Activated naive CD8-positive, alpha-beta T cell treated with anti-CD3 and anti-CD28 coated beads, Interleukin-2, amount 10 ng/mL, durations not matched to agents 7 days and 5 days (primary cell): ENCODE data around the gene NUP160. TPM values are rescaled to one million over a fixed set of nuclear protein-coding genes. Genes with fewer than 3 reads are reported as not detected.
"Not testable (repeated sequence)": the region's sequence is repeated elsewhere in the genome, so short reads cannot be mapped to it uniquely, and the experiment has no call there.

Source experiments
- ATAC-seq: fragments of 150-1000 bp; cut with Tn5 transposase; one replicate; pipeline ENCODE4 v1.10.0; 2021; ENCODE audit warnings: low read depth, moderate library complexity
- POLR2A ChIA-PET: fragments of 350-600 bp; sonication (Branson Sonifier 250); formaldehyde crosslinking; loops from one replicate; lab custom pipeline; 2021; ENCODE audit warnings: antibody characterized with exemption; lab: Charles Lee
- DNase-seq: peaks from one replicate; pipeline ENCODE4 v3.0.0; 2021
- H3K27ac Mint-ChIP-seq: one replicate; pipeline ENCODE4 v1.8.0; 2022; ENCODE audit warnings: mild to moderate bottlenecking, mixed read lengths
- H3K27me3 Mint-ChIP-seq: one replicate; pipeline ENCODE4 v1.8.0; 2022; ENCODE audit warnings: mild to moderate bottlenecking, moderate library complexity, mixed read lengths
- H3K36me3 Mint-ChIP-seq: one replicate; pipeline ENCODE4 v1.8.0; 2021; ENCODE audit warnings: mild to moderate bottlenecking, mixed read lengths
- H3K4me1 Mint-ChIP-seq: one replicate; pipeline ENCODE4 v1.8.0; 2021; ENCODE audit warnings: mixed read lengths
- H3K4me3 Mint-ChIP-seq: one replicate; pipeline ENCODE4 v1.8.0; 2022; ENCODE audit warnings: mild to moderate bottlenecking, moderate library complexity, mixed read lengths
- H3K9me3 Mint-ChIP-seq: one replicate; pipeline ENCODE4 v1.8.0; 2021; ENCODE audit warnings: mixed read lengths
- total RNA-seq, 2 experiments: library from RNA; stranded (reverse); gene quantifications; one replicate each; pipeline ENCODE4 v1.2.3, GENCODE V29; 2021

NUP160 gene
- total RNA-seq, 2 experiments from 2014 or later, result 56.7 to 57.0 TPM

DNA sequence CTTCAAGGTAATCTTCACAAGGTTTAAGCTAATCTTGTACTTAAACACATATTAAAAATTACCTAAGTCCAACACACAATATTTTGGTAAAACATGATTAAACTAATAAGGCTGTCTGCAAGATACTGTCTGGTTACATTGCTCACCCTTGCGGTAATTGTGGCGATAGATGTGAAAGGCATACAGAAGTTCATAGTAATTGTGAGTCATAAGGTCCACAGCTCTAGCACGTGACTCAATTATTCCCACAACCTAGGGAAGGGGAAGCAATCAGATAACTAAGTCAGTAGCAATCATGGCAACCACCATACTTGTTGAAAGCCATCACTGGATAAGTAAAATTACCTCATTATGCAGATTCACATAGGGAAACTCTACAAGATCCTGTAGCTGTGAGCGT is 50.5 kb downstream of the NUP160 start:
- Mint-ChIP-seq H3K4me1 (peaks cover 8% of the 10 kb centered on the region), H3K9me3 (no peaks in the 10 kb centered on the region), H3K36me3 (peaks cover 22% of the 10 kb centered on the region), H3K27ac (peak overlapping the region; percentile 38), H3K4me3 (peak overlapping the region; percentile 12), H3K27me3 (no peaks in the 10 kb centered on the region)
- DNase-seq (no peak), ATAC-seq (peak; percentile 74)
- POLR2A ChIA-PET, result interaction anchor here (0.5 kb wide), 1 partner anchor 48 kb away, joined by 6 read pairs; no protein-coding TSS in a partner anchor

DNA sequence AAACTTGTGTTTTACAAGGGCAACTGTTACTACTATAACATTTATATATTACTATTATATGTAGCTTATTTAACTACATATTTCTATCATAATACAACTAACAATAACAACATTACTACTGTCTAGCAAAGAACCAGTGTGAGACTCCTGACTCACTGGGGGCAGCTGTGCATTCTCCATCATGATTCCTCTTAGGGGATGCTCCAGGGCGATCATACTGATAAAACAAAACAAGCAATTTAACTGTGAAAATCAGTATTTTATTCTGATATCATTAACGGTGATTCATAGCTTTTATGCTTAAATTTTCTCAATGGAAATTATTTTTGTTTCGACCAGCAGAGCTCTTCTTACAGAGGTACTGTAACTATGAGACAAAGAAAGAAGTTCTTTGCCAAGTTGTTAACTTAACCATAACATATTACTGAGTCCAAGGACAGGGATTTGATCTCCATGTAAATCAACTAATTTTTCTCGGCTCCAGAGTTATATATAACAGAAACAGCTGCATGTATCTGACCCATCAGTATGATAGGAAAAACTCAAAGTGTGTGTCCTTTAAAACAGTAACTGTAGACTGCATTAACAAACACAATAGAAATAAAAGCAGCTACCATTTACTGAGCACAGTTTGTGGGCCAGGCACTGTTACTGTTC is 56.2 kb downstream of the NUP160 start:
- Mint-ChIP-seq H3K27me3 (no peaks in the 10 kb centered on the region), H3K9me3 (no peaks in the 10 kb centered on the region), H3K4me3 (no peak overlapping the region), H3K36me3 (peaks cover 21% of the 10 kb centered on the region), H3K27ac (no peak overlapping the region), H3K4me1 (peaks cover 6% of the 10 kb centered on the region)
- ATAC-seq, result no peak
- POLR2A ChIA-PET, result no interaction called here
- no peak for DNase-seq

DNA sequence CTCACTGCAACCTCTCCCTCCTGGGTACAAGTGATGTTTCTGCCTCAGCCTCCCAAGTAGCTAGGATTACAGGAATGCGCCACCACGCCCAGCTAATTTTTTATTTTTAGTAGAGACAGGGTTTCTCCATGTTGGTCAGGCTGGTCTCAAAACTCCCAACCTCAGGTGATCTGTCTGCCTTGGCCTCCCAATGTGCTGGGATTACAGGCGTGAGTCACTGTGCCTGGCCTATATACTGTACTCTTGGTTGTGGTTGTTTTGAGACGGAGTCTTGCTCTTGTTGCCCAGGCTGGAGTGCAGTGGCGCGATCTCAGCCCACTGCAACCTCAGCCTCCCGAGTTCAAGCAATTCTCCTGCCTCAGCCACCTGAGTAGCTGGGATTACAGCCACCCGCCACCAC is 58.1 kb downstream of the NUP160 start:
- H3K36me3 Mint-ChIP-seq, result peaks cover 29% of the 10 kb centered on the region
- H3K27me3 Mint-ChIP-seq, H3K4me3 Mint-ChIP-seq, POLR2A ChIA-PET, H3K9me3 Mint-ChIP-seq, H3K4me1 Mint-ChIP-seq, DNase-seq, ATAC-seq, H3K27ac Mint-ChIP-seq: not testable (repeated sequence)

DNA sequence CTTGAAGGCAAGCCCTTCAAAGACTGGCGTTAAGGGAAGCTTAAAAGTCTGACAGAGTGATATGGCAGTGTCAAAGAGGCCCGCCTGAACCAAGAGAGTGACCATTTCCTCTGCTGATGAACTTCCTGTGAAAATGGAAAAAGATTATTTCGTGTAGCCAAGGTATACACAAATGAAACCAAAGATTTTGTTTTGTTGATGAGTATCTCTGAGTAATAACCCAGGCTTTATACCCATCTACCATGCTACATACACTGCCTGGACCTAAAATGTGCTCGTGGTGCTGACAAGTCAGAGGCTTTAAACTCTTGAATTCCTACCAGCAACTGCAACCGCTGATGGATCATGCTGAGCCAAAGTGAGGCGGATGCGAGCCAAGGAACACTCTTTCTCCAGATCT is 60.0 kb downstream of the NUP160 start:
- Mint-ChIP-seq H3K4me1 (peaks cover 6% of the 10 kb centered on the region), H3K9me3 (no peaks in the 10 kb centered on the region), H3K27me3 (no peaks in the 10 kb centered on the region), H3K27ac (no peak overlapping the region), H3K4me3 (no peak overlapping the region), H3K36me3 (peaks cover 27% of the 10 kb centered on the region)
- ATAC-seq (peak; percentile 60), DNase-seq (no peak)
- POLR2A ChIA-PET, result no interaction called here

DNA sequence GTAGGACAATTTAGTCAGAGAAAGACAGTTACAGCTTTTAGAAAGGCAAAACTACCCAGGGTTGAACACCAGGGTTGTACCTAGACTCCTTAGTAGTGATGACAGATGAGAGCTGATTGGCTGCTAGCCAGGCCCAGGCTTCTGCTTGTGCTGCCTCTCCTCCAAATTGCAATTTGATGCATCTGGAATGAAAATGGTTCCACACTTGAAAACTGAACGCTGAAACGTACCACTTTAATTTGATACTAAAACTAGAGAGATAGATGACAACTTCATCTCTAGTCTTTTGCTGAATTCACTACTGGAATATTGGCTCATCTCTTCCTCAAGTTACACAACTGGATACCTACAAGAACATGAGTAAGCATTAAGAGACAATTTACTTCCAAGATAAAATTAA is 61.8 kb downstream of the NUP160 start:
- Mint-ChIP-seq H3K9me3 (no peaks in the 10 kb centered on the region), H3K36me3 (peaks cover 20% of the 10 kb centered on the region), H3K27ac (no peak overlapping the region), H3K4me1 (peaks cover 6% of the 10 kb centered on the region), H3K4me3 (no peak overlapping the region), H3K27me3 (no peaks in the 10 kb centered on the region)
- ATAC-seq (no peak), DNase-seq (no peak)
- POLR2A ChIA-PET, result interaction anchor here (1.2 kb wide), 1 partner anchor 71 kb away, joined by 3 read pairs; the partner anchor contains the start of gene AGBL2

DNA sequence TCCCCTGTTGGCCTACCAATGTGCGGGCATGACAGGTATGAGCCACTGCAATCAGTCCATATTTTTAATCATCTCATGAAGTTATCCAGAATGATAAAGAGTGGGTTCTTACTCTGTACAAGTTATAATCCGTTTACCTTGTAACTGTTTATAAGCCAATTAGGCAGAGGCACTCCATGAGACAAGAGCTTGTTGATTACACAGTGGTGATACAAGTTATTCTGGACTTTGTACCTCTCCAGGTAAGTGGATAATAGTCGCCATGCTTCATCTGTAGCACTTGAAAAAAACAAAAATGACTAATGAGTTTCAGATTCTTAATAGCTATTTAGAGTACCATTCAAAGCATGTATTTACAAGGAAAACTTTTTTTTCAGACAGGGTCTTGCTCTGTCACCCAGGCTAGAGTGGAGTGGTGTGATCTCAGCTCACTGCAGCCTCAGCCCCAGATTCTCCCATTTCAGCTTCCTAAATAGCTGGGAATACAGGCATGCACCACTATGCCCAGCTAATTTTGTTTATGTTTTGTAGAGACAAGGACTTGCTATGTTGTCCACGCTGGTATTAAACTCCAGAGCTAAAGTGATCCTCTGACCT is 63.3 kb downstream of the NUP160 start:
- no peak overlapping the region for H3K4me3 Mint-ChIP-seq
- H3K4me1 Mint-ChIP-seq, result peaks cover 6% of the 10 kb centered on the region
- ATAC-seq, result no peak
- peaks cover 20% of the 10 kb centered on the region for H3K36me3 Mint-ChIP-seq
- H3K9me3 Mint-ChIP-seq, result no peaks in the 10 kb centered on the region
- H3K27me3 Mint-ChIP-seq, result no peaks in the 10 kb centered on the region
- no peak for DNase-seq
- POLR2A ChIA-PET, result interaction anchor here (0.6 to 1.2 kb wide), 2 partner anchors 70 to 328 kb away, joined by 3 to 9 read pairs; partner anchors contain the start of gene AGBL2
- no peak overlapping the region for H3K27ac Mint-ChIP-seq

DNA sequence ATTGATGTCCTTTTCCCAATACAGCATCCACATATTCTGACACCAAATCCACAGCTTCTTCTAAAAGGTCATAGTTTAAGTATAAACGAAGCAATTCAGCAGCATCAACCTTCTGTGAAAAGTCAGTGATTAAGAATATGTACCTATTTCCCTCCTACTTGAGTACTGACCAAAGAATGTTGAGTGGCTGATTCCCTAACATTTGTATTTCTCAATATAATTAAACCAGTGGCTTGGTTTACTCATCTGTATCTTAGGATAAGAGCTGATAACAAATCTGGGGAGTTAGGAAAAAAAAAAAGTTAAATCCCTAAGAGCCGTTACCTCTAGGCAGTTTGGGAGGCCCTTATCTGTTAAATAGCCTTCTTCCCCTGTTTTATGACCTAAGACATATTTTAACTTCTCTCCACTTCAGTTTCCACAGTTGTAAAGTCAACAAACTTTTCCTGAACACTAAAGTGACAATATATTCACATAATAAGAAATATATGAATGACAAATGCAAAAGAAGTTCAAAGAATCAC is 65.0 kb downstream of the NUP160 start:
- H3K36me3 Mint-ChIP-seq, result peaks cover 18% of the 10 kb centered on the region
- peaks cover 1% of the 10 kb centered on the region for H3K4me1 Mint-ChIP-seq
- no peaks in the 10 kb centered on the region for H3K9me3 Mint-ChIP-seq
- no peak overlapping the region for H3K27ac Mint-ChIP-seq
- POLR2A ChIA-PET, result no interaction called here
- no peaks in the 10 kb centered on the region for H3K27me3 Mint-ChIP-seq
- no peak overlapping the region for H3K4me3 Mint-ChIP-seq
- DNase-seq (no peak), ATAC-seq (no peak)

DNA sequence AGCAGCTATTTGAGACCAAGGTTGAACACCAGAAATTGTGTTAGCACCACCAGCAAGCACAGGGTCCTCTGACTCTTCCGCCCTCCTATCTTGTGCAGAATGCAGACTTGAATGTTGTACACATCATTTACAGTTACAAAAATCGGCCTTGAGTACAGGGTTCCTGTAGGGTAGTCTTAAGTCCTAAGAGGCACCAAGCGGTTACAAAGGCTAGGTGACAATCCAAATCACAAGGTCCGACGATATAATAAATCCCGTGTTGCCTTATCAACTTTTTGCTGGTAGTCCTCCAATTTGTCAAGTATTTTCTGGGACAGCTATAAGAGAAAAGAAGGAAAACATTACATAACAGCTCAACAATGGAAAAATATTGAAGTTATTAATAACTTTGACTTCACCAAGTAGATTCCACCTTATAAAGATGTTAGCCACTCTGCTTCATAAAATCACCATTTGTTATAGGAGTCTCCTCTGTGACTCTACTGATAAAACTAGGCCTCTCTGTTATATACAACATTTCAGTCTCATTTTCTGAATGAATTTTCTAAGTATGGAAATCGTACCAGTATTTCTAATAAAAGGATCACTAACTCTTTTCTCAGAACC is 69.2 kb downstream of the NUP160 start:
- peaks cover 22% of the 10 kb centered on the region for H3K36me3 Mint-ChIP-seq
- POLR2A ChIA-PET, result interaction anchor here (0.6 kb wide), 1 partner anchor 360 kb away, joined by 3 read pairs; no protein-coding TSS in a partner anchor
- no peak for ATAC-seq
- no peak for DNase-seq
- no peaks in the 10 kb centered on the region for H3K9me3 Mint-ChIP-seq
- no peaks in the 10 kb centered on the region for H3K27me3 Mint-ChIP-seq
- H3K4me3 Mint-ChIP-seq, result no peak overlapping the region
- no peaks in the 10 kb centered on the region for H3K4me1 Mint-ChIP-seq
- H3K27ac Mint-ChIP-seq, result no peak overlapping the region

DNA sequence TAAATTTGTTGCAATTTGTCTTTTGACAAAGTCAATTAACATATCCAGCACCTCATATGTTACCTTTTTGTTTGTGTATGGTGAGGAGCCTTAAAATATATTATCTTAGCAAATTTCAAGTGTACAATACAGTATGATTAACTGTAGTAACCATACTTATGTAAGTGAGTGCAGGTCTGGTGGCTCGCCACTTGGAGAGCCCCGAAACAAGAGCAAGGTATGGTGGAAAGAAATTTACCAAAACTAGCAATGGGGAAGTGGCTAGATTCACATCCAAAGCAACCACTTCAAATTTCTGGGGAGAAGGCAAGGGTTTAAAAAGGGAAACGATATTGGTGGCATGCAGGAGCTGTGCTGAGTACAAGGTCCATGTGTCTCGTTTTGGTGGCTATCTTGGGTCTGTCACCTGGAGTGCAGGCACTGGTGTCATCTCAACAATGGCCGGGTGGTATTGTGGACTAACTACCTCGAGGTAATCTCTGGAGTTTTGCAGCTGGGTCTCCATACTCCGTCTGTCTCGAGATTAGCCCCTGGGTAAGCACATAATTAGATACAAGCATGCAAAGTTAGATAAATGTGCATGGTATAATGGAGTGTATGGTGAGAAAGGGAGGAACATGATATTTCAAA is 72.8 kb downstream of the NUP160 start:
- no peaks in the 10 kb centered on the region for H3K27me3 Mint-ChIP-seq
- DNase-seq (no peak), ATAC-seq (no peak)
- no peaks in the 10 kb centered on the region for H3K9me3 Mint-ChIP-seq
- H3K36me3 Mint-ChIP-seq, result peaks cover 22% of the 10 kb centered on the region
- no peak overlapping the region for H3K4me3 Mint-ChIP-seq
- H3K27ac Mint-ChIP-seq, result no peak overlapping the region
- H3K4me1 Mint-ChIP-seq, result peaks cover 2% of the 10 kb centered on the region
- POLR2A ChIA-PET, result interaction anchor here (0.9 kb wide), 1 partner anchor 12 kb away, joined by 3 read pairs; no protein-coding TSS in a partner anchor

DNA sequence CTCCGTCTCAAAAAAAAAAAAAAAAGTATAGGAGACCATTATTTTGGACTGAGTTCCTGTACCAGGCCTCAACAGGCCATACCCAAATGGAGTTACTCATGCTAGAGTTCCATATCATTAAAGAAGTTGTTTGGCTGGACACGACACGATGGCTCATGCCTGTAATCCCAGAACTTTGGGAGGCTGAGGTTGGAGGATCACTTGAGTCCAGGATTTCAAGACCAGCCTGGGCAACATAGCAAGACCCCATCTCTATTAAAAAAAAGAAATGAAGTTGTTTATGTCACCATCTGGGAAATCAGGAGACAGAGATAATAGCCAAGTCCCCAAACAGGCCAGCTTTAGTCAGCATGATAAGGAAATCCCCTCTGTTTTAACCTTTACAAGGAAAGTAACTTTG is 74.3 kb downstream of the NUP160 start:
- POLR2A ChIA-PET, result no interaction called here
- no peaks in the 10 kb centered on the region for H3K27me3 Mint-ChIP-seq
- peaks cover 2% of the 10 kb centered on the region for H3K4me1 Mint-ChIP-seq

DNA sequence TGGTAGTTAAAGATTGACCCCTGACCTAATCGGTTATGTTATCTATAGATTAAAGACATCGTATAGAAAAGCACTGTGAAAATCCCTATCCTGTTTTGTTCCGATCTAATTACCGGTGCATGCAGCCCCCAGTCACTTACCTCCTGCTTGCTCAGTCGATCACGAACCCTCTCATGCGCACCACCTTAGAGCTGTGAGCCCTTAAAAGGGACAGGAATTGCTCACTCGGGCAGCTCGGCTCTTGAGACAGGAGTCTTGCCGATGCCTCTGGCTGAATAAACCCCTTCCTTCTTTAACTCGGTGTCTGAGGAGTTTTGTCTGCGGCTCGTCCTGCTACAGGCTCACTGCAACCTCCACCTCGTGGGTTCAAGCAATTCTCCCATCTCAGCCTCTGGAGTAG is 78.6 kb downstream of the NUP160 start:
- H3K27me3 Mint-ChIP-seq, ATAC-seq, POLR2A ChIA-PET, H3K9me3 Mint-ChIP-seq, DNase-seq: not testable (repeated sequence)
- Mint-ChIP-seq H3K4me1 (peaks cover 15% of the 10 kb centered on the region), H3K36me3 (peaks cover 11% of the 10 kb centered on the region), H3K4me3 (peak overlapping the region; percentile 42), H3K27ac (peak overlapping the region; percentile 23)

More for the DNA sequence above, 74.3 kb downstream of the NUP160 start:
- DNase-seq (no peak), ATAC-seq (no peak)
- H3K4me3 Mint-ChIP-seq, result no peak overlapping the region
- no peaks in the 10 kb centered on the region for H3K9me3 Mint-ChIP-seq
- H3K27ac Mint-ChIP-seq, result no peak overlapping the region
- peaks cover 16% of the 10 kb centered on the region for H3K36me3 Mint-ChIP-seq

DNA sequence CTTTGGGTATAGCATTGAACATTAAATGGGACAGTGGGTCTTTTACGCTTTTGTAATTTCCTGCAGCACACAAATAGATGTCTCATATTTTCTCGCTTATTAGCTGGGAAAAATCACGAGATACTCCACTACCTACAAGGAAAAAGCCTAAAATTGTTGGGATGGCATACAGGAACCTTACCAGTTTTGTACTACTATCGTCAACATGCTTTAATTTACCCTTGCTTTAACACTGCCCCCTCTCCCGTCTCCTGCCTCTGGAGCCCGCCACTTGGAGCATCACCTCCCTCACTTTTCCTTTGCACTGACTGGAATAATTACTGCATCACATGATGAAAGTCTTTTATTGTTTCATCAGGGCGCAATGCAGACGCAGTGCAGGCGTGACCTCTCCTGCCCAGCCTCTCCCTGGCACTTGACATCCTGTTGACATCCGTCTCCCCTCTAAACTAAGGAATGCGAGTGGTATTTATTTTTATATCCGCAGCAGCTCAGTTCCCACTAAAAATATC is 80.0 kb downstream of the NUP160 start:
- peak overlapping the region; percentile 99 for H3K27ac Mint-ChIP-seq
- no peak for ATAC-seq

More for the DNA sequence above, 80.0 kb downstream of the NUP160 start:
- Mint-ChIP-seq H3K27me3 (no peaks in the 10 kb centered on the region), H3K4me3 (peak overlapping the region; percentile 95), H3K36me3 (peaks cover 13% of the 10 kb centered on the region), H3K9me3 (no peaks in the 10 kb centered on the region), H3K4me1 (peaks cover 17% of the 10 kb centered on the region)
- DNase-seq, result peak; percentile 47
- POLR2A ChIA-PET, result interaction anchor here (1.0 to 1.8 kb wide), 6 partner anchors 9 to 341 kb away, joined by 3 to 8 read pairs (median 4); partner anchors contain the start of genes AGBL2 and NUP160
